ENCODE data around the gene GTF2H1.
A peak's percentile ranks its signal among the peaks of the same experiment; 100 is the strongest.
"Not testable (repeated sequence)": the region's sequence is repeated elsewhere in the genome, so short reads cannot be mapped to it uniquely, and the experiment has no call there.

GTF2H1 gene

GRCh38 chr11:18322818-18323570 is 627 bp downstream of the GTF2H1 start:
- no peak for TF ChIP-seq CTCF (conservative IDR thresholded peaks at IDR 0.05; ENCODE audit: low read depth)
- DNase-seq (ENCODE audit: low spot score): no peak
- ChIA-PET CTCF (interaction anchor here (0.7 kb wide), 1 partner anchor 68 kb away, joined by 4 read pairs; no protein-coding TSS in a partner anchor), POLR2A (ENCODE audit: low non-redundant PET) (no interaction called here)
- H3K27ac ChIP-seq: peak overlapping the region; percentile 91

- CTCF ChIA-PET, H3K27ac ChIP-seq: not testable (repeated sequence)
These were observed 1.5 kb downstream of the GTF2H1 start for GRCh38 chr11:18323881-18324280.

GRCh38 chr11:18324381-18324780 is 2.0 kb downstream of the GTF2H1 start:
- POLR2A ChIA-PET (ENCODE audit: low non-redundant PET): no interaction called here
- no peak for TF ChIP-seq CTCF (conservative IDR thresholded peaks at IDR 0.05; ENCODE audit: low read depth)
- CTCF ChIA-PET: no interaction called here
- no peak overlapping the region for H3K27ac ChIP-seq
- no peak for DNase-seq (ENCODE audit: low spot score)

More at GRCh38 chr11:18323881-18324280, 1.5 kb downstream of the GTF2H1 start:
- DNase-seq (ENCODE audit: low spot score); POLR2A ChIA-PET (ENCODE audit: low non-redundant PET): not testable (repeated sequence)

- H3K27ac ChIP-seq: no peak overlapping the region
- ChIA-PET CTCF (interaction anchor here (0.7 kb wide), 1 partner anchor 38 kb away, joined by 3 read pairs; no protein-coding TSS in a partner anchor), POLR2A (ENCODE audit: low non-redundant PET) (no interaction called here)
- DNase-seq (ENCODE audit: low spot score): peak; percentile 73
- no peak for TF ChIP-seq CTCF (conservative IDR thresholded peaks at IDR 0.05; ENCODE audit: low read depth)
These were observed 7.0 kb downstream of the GTF2H1 start for GRCh38 chr11:18329196-18329870.

- no peak for TF ChIP-seq CTCF (conservative IDR thresholded peaks at IDR 0.05; ENCODE audit: low read depth)
- ChIA-PET POLR2A (ENCODE audit: low non-redundant PET) (interaction anchor here (0.6 kb wide), 1 partner anchor 10 kb away, joined by 5 read pairs; no protein-coding TSS in a partner anchor), CTCF (no interaction called here)
- no peak for DNase-seq (ENCODE audit: low spot score)
- H3K27ac ChIP-seq: no peak overlapping the region
These were observed 8.6 kb downstream of the GTF2H1 start for GRCh38 chr11:18330921-18331320.

- ChIA-PET POLR2A (ENCODE audit: low non-redundant PET) (no interaction called here), CTCF (no interaction called here)
- DNase-seq (ENCODE audit: low spot score): no peak
- H3K27ac ChIP-seq: no peak overlapping the region
- no peak for TF ChIP-seq CTCF (conservative IDR thresholded peaks at IDR 0.05; ENCODE audit: low read depth)
These were observed 9.9 kb downstream of the GTF2H1 start for GRCh38 chr11:18332302-18332701.

GRCh38 chr11:18332891-18333290 is 10.5 kb downstream of the GTF2H1 start:
- no peak for DNase-seq (ENCODE audit: low spot score)
- no peak for TF ChIP-seq CTCF (conservative IDR thresholded peaks at IDR 0.05; ENCODE audit: low read depth)
- POLR2A ChIA-PET (ENCODE audit: low non-redundant PET): no interaction called here
- CTCF ChIA-PET: no interaction called here
- no peak overlapping the region for H3K27ac ChIP-seq
